SK-N-DZ (cell line): ENCODE measurements around the gene IL31RA. TPM values are rescaled to one million over a fixed set of nuclear protein-coding genes. Genes with fewer than 3 reads are reported as not detected.
"Not testable (repeated sequence)": the region's sequence is repeated elsewhere in the genome, so short reads cannot be mapped to it uniquely, and the experiment has no call there.

Experiments
- DNase-seq: peaks from one replicate; pipeline ENCODE4 v3.0.0-alpha.2; 2015; ENCODE audit warnings: low spot score
- polyA plus RNA-seq, 2 experiments: library from polyadenylated mRNA; depleted of rRNA; stranded (reverse); fragments of >200 nt; gene quantifications; 2 replicates each; pipeline ENCODE4 v1.2.3, GENCODE V29; 2014

Gene IL31RA
- polyA plus RNA-seq (2014; cell fraction: cytosol; rRNA removed) = not detected in 2 replicates
- polyA plus RNA-seq (2014; cell fraction: nucleus; rRNA removed) = not detected in 2 replicates

- DNase-seq = no peak
Measured at GRCh38 chr5:55850839-55851674, at the start of gene IL31RA. TSS of gene IL31RA (plus strand) at chr5:55851357. CDS start at chr5:55851571, 214 bp downstream.

- not testable (repeated sequence) for DNase-seq
Measured at GRCh38 chr5:55808814-55809213, 42.3 kb upstream of the IL31RA start.

- DNase-seq = not testable (repeated sequence)
Measured at GRCh38 chr5:55815939-55816338, 35.2 kb upstream of the IL31RA start.

GRCh38 chr5:55816342-55816741, 34.8 kb upstream of the IL31RA start:
- no peak for DNase-seq

DNA sequence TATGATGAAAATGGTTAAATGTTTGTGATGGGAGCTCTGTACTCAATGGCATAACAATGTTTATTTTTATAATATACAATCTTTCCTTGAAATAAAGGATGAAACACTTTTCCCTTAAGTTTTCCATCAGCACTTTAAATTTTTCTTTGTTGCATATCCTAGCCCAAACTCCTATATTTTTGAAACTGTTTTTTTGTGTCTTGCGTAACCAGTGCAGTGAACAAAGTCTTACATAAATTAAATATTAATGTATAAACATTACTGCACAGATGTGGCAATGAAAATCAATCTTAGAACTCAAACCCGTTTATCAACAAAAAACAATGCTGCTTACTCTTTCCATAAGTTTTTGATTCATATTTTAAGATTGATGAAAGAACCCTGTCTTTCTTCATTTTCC, 34.1 kb upstream of the IL31RA start:
- no peak for DNase-seq

GRCh38 chr5:55820488-55820887, 30.7 kb upstream of the IL31RA start:
- DNase-seq = no peak

DNA sequence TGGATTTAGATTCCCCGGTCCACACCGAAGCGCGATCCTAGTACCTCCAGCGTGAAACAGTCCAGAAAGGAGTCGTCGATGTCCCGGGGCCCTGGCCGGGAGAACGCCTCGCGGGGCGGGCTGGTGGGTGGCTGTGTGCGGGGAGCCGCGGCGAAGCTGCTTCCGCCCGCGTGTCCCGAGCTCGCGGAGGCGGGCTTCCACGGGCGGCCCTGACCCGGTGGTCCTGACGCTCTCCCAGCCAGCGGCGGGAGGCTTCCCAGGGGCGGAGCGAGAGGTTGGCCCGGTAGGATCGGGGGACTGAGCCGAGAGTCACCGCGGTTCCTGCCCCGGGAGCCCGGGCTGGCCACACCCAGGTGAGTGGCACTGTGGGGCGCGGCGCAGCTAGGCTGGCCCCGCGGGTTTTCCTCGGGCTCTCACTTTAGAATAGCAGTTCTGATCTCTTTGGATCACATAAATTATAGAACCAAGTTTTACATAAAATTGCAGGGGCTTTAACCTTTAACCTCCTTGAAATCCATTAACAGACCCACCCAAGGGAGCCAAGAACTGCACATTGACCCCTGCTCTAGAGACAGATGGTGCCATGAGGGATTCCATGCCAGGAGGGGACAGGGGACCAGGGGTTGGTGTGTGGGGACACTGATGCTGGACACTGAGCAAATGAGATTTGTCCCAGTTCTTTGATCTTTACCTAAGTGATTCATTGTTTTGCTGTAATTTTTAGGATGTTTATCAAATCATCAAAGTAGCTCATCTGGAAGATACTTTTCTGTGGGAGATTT, 29.2 kb upstream of the IL31RA start:
- DNase-seq = no peak

DNA sequence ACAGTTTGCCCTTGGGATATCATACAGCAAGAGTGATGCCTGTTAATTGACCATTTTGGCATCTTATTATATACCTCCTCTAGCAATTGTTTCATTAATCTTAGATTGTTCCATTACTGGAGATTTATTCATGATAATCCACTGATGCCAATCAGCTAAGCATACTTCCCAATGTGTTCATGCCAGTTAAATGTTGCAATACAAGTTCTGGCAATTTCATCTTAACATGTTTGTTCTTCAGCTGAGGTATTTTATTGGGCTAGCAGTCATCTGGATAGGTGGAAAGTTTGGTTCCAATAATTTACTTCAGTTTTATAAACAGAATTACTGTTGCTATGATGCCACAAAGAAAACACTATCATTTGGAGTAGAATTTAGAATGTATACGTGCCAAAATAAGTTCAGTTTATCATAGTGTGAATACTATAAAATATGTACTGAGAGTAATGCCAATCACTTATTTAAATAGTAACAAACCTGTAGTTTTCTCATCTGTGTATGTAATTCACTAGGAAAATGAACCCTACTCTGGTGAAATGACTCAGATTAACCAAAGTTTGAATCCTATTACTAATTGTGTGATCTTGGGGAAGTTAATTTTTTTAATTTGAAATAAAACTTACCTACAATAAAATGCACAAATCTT, 27.9 kb upstream of the IL31RA start:
- DNase-seq = no peak

GRCh38 chr5:55829956-55830355, 21.2 kb upstream of the IL31RA start:
- DNase-seq = no peak

- DNase-seq = no peak
Measured at GRCh38 chr5:55832446-55832845, 18.7 kb upstream of the IL31RA start.

- no peak for DNase-seq
Measured at GRCh38 chr5:55836191-55836590, 15.0 kb upstream of the IL31RA start.

- DNase-seq = no peak
Measured at GRCh38 chr5:55841976-55842375, 9.2 kb upstream of the IL31RA start.

- no peak for DNase-seq
Measured at GRCh38 chr5:55847837-55848236, 3.3 kb upstream of the IL31RA start.

GRCh38 chr5:55848783-55849182, 2.4 kb upstream of the IL31RA start:
- DNase-seq = no peak

DNA sequence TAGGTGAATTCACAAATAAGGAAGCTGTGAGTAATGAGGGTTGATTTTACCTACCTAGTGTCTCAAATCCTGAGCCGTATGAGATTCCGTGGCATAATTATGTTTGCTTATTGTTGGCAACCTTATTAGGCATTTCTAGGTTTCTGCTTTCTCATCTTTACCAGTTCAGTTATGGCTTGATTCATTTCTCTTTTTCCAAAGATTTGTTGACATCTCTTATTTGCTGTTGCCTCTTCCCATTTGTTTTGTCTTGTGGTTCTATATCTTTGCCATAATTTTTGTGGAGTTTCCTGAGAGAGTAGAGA, 470 bp downstream of the IL31RA start:
- DNase-seq = no peak

DNA sequence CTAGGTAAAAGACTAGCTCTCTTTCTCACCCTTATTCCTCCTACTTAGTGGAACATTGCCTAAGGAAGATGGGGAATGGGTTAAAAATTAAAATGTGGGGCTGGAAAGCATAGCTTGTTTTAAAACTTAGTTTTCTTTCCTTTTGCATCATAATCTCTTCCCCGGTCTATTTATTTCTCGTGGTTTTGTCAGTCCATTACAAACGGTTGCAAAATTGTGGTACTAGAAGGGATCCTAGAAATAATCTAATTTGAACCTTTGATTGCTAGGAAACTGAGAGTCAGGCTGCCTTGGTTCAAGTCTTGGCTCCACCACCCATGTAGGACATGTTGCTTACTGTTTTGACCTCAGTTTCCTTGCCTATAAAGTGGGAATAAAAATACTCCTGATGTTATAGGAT, 1.3 kb downstream of the IL31RA start:
- no peak for DNase-seq

DNA sequence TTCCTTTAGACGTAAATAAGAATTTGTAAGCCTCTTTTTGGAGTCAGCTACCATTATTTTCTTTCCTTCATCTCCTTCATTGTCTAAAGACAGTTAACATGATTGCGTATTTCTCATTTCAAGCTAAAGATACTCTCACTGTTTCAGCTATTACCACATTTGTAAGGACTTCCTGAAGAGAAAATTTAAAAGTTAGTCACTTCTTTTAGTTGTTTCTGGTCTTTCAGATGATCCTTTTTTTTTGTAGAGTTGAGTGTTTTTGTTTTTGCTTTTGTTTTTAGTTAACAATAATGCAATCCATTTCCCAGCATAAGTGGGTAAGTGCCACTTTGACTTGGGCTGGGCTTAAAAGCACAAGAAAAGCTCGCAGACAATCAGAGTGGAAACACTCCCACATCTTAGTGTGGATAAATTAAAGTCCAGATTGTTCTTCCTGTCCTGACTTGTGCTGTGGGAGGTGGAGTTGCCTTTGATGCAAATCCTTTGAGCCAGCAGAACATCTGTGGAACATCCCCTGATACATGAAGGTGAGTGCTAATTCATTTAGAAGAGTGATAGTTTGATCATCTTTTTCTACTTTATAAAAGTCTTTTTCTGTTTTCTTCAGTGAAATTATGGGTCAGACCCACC, 2.0 kb downstream of the IL31RA start:
- no peak for DNase-seq

GRCh38 chr5:55853818-55854217, 2.7 kb downstream of the IL31RA start:
- no peak for DNase-seq

GRCh38 chr5:55855509-55855908, 4.4 kb downstream of the IL31RA start:
- DNase-seq = no peak

- no peak for DNase-seq
Measured at GRCh38 chr5:55856516-55857246, 5.5 kb downstream of the IL31RA start.

DNA sequence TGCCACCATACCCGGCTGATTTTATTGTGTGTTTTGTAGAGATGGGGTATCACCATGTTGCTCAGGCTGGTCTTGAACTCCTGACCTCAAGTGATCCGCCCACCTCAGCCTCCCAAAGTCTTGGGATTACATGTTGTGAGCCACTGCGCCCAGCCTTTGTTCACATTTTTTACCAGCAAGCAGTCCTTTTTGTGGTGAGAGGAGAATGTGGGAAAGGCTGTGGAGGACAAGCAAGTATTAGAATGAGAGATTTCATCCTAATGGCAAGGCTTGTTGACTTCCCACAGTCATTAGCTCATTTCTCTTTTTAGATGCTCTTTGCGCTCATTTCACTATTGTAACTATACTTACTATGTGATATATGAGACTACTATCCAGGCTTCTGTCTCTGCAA, 6.1 kb downstream of the IL31RA start:
- no peak for DNase-seq
